ENCODE data around the gene MLX. TPM values are rescaled to one million over a fixed set of nuclear protein-coding genes. Genes with fewer than 3 reads are reported as not detected.
A peak's percentile ranks its signal among the peaks of the same experiment; 100 is the strongest.

Gene MLX
- total and polyA plus RNA-seq, 2 of the 8 experiments (the other 6 are each of a cell fraction or from before 2014, with no cell fraction given): 27.0 to 27.5 TPM

GRCh38 chr17:42536048-42536371, 30.9 kb upstream of the MLX start, which contains the start of gene NAGLU (continued):
- TF ChIP-seq CHD7 (IDR thresholded peaks at IDR 0.05; ENCODE audit: insufficient replicate concordance, low read length): no peak
- TF ChIP-seq CBX5 (IDR thresholded peaks at IDR 0.05; ENCODE audit: low read depth, low read length): no peak
- no peak for TF ChIP-seq SIRT6 (IDR thresholded peaks at IDR 0.05; ENCODE audit: low read length)
- TF ChIP-seq CEBPB (IDR thresholded peaks at IDR 0.05; ENCODE audit: low read depth, low read length): no peak
- peak; percentile 11 to 68; a peak in 2 of 4 replicates for TF ChIP-seq SIN3A (conservative IDR thresholded peaks at IDR 0.05 in 1 of 2, IDR thresholded peaks at IDR 0.05 in 1 of 2; ENCODE audit: low read depth in 1 of 2, low read length in 2 of 2)
- TF ChIP-seq CTCF (IDR thresholded peaks at IDR 0.05; ENCODE audit: control extremely low read depth in 1 of 3, insufficient read depth in 1 of 3, low read depth in 1 of 3, low read length in 3 of 3): no peak
- TF ChIP-seq KDM4A (IDR thresholded peaks at IDR 0.05; ENCODE audit: low read depth, low read length, severe bottlenecking): peak; percentile 54
- no peak for TF ChIP-seq KDM5A (IDR thresholded peaks at IDR 0.05; ENCODE audit: low read length)
- no peak for TF ChIP-seq JUND (IDR thresholded peaks at IDR 0.05; ENCODE audit: low read length)
